Measurements from ENCODE around the gene ST3GAL5.
"Not testable (repeated sequence)": the region's sequence is repeated elsewhere in the genome, so short reads cannot be mapped to it uniquely, and the experiment has no call there.

The ST3GAL5 gene

DNA sequence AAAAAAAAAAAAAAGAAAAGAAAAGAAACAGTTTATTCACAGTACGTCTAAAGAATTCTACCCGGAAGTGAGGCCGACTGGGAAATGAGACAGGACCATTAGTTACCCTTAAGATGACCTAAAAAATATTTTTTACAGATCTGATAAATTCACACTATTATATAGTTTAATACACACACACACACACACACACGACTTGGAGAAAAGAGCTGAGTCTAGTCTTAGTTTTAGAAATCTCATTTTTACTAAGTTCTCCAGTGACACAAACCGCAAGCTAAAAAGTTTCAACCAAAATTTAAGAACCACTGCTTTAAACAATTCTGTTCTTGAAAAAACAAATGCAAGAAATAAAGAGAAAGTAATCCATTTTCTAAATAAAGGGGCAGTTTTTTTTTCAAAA, 27.1 kb downstream of the ST3GAL5 start:
- DNase-seq, result no peak

DNA sequence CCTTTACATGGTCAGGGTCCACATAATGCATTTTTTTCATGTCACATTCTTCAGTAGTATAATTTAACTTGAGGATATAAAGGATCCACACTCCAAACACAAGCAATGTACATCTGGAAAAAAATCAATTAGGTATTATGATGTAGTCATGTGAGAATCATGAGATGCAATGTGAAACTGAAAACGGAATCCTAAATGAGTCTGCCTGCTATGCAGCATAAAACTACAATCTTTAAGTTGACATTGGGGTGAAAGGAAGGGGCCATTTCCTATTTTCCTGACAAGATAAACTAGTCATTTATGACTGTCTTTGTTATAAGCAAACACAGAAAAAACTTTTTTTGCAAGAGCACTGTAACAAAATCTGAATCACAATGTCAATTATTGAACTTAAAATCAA, 27.6 kb downstream of the ST3GAL5 start:
- no peak for DNase-seq

GRCh38 chr2:85858841-85859240, 29.9 kb downstream of the ST3GAL5 start:
- no peak for DNase-seq

DNA sequence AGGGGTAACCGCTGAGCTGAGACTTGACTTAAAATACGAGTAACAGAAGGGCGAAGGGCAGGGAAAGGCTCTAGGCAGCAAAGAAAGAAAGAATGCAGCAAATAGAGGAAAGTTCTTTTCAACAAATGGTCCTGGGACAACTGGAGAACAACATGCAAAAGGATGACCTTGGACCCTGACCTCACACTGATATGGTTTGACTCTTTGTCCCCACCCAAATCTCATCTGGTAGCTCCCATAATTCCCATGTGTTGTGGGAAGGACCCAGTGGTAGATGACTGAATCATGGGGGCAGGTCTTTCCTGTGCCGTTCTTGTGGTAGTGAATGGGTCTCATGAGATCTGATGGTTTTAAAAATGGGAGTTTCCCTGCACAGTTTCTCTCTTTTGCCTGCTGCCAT, 33.9 kb downstream of the ST3GAL5 start:
- DNase-seq, result no peak

DNA sequence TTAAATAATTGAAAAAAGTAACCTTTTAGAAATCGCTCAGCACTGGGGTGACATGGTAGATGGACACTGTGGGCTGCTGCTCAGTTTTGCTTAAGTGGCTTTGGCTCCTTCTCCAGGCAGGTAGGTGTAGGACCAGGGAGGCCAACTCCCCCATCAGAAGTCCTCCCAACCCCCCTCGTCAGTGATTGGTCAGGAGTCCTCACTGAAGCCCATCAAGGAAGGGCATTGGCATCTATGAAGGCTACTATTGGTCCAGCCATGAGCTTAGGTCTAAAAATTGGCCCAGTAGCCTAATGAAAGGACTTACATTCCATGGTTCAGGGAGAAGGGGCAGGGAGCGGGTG, 34.7 kb downstream of the ST3GAL5 start:
- no peak for DNase-seq

DNA sequence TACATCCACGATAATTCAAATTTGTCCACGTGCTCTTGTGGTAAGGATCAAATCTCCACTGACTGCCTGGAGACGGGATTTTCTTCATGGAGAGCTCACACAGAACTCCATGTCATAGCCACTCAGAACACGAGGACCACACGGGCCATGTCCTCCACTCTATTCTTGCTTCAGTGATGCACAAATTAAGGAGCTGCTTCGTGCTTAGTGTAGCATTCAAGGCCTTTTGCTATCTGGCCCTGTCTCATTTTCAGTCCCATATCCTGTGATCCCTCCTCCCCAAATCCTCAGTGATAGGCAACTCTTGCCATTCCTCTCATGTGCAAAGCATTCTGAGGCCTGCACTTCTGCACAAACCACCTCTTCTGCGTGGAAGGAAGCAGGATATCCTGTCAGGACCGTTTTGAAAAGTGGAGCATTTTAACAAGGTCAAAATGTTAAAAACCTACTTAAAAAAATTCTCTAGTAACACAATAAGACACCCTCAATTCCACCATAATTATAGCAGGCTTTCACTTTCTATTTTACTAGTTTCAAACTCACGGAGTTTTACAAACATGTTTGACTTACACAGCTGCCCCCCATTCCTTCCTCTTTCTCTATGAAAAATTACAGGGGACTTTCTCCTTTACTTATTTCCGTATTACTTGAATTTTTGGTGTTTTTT, 35.2 kb downstream of the ST3GAL5 start:
- DNase-seq, result no peak

DNA sequence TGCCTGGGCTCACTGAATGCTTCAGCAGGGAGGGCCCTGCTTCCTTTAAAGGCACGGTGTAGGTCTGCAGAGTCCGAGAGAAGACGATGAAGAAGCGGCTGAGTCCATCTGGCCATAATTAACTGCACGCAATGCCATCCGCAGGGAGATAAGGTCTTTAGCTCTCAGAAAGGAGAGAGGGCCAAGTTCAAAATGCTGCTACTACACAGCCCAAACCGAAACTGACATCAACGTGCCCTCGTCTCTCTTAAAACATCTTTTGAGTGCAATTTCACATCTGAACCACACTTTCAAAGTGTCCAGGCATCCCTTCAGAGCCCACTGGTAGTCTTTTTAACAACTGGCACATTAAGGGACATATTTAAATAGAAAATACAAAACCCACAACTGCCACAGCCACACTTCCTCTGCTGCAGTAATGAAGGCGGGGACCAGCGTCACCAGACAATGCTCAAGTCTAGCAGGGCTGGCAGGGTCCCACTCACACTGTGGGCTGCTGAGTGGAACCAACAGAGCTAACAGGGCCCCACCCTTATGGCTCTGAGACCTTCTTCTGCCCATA, 35.8 kb downstream of the ST3GAL5 start:
- no peak for DNase-seq

- DNase-seq, result no peak
Measured at GRCh38 chr2:85852152-85852840, 36.5 kb downstream of the ST3GAL5 start.

DNA sequence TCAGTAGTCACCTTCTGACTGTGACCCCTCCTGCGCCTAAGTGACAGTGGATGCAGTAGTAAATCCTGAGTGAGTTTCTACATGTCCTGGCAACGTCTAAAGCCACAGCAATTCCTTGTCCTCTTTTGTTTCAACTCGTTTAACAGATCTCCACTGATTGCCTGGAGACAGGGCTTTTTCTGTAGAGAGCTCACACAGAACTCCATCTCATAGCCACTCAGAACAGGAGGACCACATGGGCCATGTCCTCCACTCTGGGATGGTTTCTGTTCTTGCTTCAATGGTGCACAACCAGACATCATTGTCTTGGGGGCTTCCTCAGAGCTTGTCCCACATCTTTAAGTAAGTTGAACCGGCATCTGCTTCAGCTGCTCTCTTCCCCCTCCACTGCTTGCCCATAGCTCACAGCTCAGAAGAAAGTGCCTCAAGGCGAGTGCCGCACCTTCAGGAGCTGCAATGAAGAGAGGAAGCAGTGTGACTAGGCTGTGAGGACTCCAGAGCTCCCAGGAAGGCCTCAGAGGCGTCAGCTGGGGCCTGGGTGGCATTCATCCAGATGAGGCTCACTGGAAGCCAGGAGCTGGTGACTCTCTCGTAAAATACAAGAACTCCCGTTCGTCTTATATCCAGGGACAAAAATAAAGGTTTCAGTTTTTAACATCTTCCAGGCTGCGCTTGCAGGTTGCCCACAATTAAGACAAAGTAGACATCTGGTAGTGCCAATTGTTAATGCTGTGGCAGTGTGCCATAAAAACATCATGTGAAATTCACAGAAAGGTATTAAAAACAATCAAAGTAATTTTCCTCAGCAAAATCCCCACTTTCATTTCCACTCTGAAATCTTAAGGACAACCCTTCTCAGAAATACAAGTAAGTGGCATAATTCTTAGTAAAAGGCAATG, 37.3 kb downstream of the ST3GAL5 start:
- no peak for DNase-seq

DNA sequence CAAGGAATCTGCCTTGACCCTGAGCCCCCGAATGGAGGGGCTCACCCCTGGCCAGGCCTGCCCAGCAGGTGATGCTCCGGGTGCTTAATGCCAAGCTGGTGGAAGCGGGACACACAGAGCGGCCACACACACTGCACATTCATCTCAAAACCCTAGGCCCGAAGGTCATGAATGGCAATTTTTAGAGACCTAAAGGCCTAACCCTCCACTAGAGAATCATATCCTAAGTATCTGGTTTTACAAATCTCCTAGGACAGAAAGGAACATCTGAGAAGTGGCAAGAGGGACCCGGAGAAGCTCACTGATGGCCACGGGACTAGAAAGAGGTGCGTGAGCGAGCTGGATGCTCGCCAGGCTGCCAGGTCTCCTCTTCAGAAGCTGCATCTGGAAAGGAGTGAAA, 38.3 kb downstream of the ST3GAL5 start:
- DNase-seq, result no peak

GRCh38 chr2:85847051-85847588, 41.7 kb downstream of the ST3GAL5 start:
- DNase-seq, result no peak

DNA sequence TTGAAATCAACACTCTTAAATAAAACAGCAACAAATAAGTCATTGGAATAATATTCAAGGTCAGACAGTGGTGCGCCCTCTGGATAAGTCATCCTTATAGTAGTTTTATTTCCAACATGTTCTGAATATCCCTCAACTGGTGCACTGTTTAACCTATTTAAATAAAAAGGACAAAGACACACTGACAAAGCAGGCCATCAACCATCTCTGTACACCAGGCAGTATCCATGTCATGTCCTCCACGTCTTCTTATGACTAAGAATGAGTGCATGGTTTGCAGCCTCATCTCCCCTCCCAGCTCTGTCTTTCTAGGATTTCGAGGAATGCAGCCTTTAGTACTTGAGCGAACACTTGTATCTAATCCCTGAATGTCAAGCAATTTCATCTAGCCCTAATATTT, 42.4 kb downstream of the ST3GAL5 start:
- DNase-seq, result no peak

- no peak for DNase-seq
Measured at GRCh38 chr2:85844486-85844885, 44.3 kb downstream of the ST3GAL5 start.

DNA sequence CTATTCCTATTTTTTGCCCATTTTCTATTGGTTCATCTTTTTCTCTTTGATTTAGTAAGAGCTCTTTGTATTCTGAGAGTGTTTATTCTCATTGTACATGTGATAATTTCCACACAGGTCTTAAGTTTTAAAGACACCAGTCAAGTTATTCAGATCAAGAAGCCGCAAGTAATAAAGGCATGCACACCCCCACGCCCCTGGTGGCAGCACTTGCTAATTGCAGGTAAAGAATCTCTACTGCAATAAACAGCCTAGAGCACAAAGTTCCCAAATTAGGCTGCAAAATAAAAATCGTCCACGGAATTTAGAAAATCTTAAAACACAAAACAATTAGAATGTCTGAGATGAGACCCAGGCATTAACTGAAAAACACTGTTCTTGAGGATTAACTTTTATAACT, 45.2 kb downstream of the ST3GAL5 start:
- DNase-seq, result no peak

GRCh38 chr2:85840091-85840490, 48.7 kb downstream of the ST3GAL5 start:
- DNase-seq, result no peak

GRCh38 chr2:85839461-85839860, 49.3 kb downstream of the ST3GAL5 start:
- DNase-seq, result no peak

DNA sequence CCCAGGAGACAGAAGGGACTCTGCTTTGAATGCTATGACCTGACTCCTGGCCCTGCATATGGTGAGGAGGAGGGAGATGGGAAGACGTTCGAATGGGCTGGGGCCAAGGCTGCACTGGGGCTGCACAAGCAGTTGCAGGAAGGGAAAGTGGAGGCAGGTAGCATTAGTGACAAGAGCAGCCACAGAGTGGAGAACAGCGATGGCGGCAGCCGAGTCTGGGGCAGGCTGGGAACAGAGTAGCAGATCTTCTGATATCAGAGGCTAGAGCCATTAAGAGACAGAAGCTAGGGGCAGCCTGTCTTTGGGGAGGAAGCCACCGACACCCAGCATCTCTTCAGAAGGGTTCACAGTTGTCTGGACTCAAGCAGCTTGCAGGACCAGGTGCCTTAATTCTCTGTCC, 50.1 kb downstream of the ST3GAL5 start:
- DNase-seq, result no peak

DNA sequence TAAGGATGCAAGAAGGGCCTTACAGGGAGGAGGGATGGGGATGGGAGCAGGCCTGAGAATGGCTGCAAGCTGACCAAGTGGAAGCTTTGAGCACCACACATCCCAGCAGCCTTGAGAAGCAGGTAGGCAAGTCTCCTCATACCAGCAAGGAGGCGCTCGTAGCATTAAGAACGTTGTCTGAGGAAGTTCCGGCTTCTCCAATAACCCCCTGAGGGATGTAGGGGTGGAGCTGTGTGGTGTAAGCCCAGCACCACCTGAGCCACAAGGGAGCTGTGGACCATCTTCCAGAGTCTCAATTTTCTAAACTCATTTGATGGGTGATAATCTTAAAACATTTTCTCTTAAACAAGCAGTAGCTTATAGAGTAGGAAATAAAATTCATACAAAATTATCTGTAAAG, 50.6 kb downstream of the ST3GAL5 start:
- no peak for DNase-seq

- no peak for DNase-seq
Measured at GRCh38 chr2:85834466-85834865, 54.3 kb downstream of the ST3GAL5 start.

GRCh38 chr2:85831735-85832134, 57.1 kb downstream of the ST3GAL5 start:
- DNase-seq, result no peak

GRCh38 chr2:85830645-85831044, 58.1 kb downstream of the ST3GAL5 start:
- DNase-seq, result no peak

DNA sequence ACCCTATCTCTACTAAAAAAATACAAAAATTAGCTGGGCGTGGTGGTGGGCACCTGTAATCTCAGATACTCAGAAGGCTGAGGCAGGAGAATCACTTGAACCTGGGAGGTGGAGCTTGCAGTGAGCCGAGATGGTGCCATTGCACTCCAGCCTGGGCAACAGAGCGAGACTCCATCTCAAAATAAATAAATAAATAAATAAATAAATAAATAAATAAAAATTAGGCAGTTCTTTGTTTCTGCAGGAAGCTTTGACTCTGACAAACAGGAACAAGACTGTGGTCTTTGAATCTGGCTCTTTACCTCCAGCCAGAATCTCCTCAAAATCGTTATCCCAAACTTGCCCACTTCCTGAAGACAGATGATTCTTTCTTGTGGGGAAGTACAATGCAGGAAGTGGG, 59.4 kb downstream of the ST3GAL5 start:
- DNase-seq, result not testable (repeated sequence)

GRCh38 chr2:85828725-85829124, 60.1 kb downstream of the ST3GAL5 start:
- no peak for DNase-seq
